ENCODE data around the gene FOXK1.
"Not testable (repeated sequence)": the region's sequence is repeated elsewhere in the genome, so short reads cannot be mapped to it uniquely, and the experiment has no call there.

The FOXK1 gene

DNA sequence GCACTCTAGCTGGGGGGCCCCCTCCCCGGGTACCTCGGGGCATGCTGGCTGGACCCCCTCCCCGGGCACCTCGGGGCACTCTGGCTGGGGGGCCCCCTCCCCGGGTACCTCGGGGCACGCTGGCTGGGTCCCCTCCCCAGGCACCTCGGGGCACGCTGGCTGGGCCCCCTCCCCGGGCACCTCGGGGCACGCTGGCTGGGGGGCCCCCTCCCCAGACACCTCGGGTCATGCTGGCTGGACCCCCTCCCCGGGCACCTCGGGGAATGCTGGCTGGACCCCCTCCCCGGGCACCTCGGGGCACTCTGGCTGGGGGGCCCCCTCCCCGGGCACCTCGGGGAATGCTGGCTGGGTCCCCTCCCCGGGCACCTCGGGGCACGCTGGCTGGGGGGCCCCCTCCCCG is 120.5 kb downstream of the FOXK1 start:
- DNase-seq, result not testable (repeated sequence)

DNA sequence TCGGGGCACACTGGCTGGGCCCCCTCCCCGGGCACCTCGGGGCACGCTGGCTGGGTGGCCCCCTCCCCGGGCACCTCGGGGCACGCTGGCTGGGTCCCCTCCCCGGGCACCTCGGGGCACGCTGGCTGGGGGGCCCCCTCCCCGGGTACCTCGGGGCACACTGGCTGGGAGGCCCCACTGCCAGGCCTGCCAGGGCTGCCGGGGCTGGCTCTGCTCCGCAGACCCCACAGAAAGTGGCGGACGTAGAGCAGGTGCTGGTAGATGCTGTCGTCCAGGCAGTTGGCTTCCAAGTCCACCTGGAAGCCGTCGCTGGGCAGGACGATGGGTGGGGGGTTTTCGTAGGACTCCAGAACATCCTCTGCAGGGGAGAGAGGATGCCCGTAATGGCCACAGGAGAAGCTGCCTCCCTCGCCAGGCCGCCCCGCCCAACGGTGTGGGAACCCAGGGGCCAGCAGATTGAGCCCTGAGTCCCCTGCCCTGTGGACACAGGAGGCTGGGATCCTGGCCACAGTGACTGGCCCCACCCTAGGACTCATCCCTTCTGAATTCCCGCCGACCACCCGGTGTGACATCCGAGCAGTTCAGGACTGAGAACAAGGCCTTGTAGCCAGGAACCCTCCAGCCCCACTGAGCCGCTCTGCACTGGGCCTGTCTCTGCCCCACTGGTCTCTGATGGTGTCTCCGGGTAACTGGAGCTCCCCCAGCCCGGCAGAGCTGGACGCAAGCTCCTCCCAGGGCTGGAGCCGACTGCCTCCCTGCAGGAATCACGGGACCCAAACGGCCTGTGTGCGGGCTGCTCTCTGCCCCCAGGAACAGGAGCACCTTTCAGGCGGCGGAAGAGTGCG is 121.5 kb downstream of the FOXK1 start:
- no peak for DNase-seq

DNA sequence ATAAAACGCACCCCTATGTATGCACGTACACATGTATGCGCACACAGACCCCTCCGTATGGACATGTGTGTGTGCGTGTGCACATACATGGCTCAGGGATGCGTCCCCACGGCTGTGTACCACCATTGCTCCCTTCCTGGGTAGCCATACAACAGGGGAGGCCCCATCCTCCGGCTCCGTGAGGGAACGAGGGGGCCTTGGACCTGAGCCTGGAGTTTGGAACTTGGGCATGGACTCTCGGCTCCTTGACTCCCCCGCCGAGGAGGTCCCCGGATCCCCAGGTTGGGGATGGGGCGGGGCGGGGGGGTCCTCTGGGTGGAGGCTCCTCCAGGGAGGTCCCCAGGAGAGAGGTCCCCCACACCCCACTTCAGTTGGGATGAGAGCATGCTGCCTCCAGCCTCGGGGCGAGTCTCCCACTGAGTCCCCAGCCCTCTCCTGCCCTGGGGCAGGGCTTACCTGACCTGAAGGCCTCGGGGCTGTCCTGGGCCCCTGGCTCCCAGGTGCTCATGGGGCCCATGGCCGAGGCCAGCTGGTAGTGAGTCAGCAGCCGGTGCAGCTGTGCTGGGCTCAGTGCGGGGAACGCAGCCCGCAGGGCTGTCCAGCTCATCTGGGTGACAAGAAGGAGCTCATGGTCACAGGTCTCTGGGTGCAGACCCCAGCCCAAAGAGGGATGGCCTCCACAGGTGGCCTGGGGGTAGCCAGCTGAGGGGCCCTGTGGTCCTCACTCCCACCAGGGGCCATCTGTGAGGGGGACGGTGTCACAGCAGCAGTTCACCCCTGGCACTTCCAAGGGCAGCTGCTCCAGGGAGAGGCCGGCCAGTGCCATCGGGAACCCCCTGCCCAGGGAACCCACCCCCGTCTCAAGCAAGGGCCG is 123.3 kb downstream of the FOXK1 start:
- DNase-seq, result no peak

DNA sequence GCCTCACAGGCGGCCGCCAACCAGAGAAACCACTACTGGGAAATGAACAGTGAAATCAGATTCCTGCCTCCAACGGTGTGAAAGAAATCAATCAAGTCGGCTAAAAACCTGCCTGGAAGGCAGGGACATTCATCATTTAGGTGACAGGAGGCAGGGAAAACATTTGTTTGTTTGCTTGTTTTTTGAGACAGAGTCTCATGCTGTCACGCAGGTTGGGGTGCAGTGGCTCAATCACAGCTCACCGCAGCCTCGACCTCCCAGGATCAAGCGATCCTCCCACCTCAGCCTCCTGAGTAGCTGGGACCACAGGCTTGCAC is 123.8 kb downstream of the FOXK1 start:
- DNase-seq, result no peak

DNA sequence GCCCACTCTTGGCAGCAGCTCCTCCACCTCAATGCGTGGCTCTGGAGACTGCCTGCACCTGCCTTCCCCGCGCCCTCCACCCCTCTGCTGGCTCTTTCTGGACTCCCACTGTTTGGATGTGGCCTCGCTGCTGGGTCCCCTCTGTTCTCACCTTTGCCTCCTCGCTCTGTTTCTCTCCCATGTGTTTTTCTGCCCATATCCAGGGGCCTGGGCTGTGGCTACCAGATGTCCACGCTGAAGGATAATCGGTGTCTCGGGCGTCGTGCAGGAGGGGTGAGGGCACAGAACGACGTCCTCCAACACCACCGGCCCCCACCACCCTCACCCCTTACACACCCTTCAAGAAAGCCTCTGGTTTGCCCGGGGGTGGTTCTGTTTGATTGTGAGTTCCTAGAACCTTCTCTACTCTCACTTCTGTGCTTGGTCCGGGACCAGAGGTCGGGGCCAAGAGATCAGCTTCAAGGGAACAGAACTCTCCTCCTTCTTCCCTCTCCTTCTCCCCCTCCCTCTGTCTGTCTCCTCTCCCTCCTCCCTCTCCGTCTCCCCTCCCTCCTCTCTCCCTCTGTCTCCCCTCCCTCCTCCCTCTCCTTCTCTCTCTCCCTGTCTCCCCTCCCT is 125.0 kb downstream of the FOXK1 start:
- no peak for DNase-seq

DNA sequence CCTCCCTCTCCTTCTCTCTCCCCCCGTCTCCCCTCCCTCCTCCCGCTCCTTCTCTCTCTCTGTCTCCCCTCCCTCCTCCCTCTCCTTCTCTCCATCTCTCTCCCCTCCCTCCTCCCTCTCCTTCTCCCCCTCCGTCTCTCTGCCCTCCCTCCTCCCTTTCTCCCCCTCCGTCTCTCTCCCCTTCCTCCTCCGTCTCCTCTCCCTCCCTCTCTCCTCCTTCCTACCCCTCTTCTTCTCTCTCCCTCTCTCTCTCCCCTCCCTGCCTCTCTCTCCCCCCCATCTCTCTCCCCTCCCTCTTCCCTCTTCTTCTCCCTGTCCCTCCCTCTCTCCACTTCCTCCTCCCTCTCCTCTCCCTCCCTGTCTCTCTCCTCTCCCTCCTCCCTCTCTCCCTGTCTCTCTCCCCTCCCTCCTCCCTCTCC is 125.5 kb downstream of the FOXK1 start:
- DNase-seq, result no peak

DNA sequence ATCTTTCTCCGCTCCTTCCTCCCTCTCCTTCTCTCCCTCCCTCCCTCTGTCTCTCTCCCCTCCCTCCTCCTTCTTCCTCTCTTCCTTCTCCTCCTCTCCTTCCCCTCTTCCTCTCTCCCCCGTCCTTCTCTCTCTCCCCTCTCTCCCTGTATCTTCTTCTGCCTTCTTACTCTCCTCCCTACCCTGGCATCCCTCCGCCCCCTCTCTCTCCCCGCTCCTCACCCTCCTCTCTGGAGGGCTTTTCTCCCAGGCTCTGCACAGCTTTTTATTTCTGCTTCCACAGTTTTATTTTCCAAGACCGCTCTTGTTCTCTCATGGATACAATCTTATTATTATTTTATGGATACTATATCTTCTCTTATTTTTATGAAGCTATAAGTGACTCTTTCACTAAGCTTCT is 125.9 kb downstream of the FOXK1 start:
- no peak for DNase-seq

DNA sequence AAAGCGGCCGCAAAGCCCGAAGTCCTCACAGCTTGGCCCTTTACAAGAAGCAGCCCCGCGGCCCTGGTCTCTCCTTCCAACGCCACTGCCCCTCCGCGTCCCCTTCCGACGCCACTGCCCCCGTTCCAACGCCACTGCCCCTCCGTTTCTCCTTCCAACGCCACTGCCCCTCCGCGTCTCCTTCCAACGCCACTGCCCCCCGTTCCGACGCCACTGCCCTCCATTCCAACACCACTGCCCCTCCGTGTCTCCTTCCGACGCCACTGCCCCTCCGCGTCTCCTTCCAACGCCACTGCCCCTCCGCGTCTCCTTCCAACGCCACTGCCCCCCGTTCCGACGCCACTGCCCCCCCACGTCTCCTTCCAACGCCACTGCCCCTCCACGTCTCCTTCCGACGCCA is 126.5 kb downstream of the FOXK1 start:
- no peak for DNase-seq

DNA sequence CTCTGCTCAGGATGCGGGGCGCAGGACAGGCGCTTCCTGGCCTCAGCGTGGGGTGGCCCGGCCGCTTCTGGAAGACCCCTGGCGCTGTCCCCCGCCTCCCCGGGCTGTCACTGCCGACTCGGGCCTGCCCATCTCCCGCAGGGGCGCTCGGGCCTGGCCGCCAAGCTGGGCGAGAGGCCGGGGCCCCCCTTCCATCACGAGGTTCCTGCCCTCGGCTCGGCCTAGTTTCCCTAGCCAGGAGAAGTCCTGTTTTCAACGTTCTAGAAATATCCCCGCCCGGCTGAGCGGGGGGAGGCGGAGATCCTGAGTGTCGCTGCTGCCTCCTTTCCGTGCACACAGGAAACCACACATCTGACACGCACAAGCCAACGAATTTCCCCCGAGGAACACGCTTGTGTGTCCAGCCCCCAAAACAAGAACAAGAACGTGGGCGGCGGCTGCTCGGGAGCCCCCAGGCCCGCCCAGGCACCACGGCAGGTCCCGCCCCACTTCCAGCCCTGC is 127.0 kb downstream of the FOXK1 start:
- DNase-seq, result peak; percentile 23 to 40

DNA sequence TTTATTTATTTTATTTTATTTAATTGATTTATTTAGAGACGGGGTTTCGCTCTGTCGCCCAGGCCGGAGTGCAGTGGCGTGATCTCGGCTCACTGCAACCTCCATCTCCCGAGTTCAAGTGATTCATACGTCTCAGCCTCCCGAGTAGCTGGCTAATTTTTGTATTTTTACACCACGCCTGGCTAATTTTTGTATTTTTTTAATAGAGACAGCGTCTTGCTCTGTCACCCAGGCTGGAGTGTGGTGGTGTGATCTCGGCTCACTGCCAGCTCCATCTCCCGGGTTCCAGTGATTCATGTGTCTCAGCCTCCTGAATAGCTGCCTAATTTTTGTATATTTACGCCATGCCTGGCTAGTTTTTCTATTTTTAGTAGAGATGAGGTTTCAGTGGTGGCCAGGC is 127.6 kb downstream of the FOXK1 start:
- DNase-seq, result no peak

DNA sequence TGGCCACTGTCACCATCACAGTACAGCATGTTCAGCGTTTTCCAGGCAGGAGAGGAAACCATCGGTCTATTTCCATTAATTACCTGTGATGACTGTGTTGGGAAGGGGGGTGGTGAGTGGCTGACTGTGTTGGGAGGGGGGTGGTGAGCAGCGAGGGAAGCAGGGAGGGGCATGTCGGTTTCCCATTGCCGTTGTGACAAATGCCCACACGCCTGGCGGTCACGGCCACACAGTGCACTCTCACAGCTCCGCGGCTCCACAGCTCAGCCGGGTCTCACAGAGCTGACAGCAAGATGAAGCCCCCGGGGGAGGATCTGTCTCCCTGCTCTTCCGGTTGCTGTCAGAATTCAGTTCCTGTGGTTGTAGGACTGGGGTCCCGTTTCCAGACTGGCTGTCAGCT is 132.3 kb downstream of the FOXK1 start:
- DNase-seq, result no peak

DNA sequence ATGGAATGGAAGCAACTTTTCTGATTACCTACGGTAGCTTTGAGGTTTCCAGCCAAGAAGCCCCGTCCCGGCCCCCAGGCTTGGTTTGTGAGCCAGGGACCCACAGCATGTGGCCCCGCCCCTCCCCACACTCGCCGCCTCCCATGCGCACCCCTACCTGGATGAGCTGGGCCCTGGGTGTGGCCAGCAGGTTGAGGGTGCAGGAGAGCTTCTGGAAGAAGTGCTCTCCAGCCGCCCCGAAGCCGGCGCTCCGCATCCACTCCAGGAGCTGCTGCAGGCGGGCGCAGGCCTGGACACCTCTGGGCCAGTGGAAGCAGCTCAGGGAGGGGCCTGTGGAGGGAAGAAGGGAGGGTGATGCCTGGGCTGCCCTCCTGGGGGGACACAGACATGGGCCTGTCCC is 133.0 kb downstream of the FOXK1 start:
- DNase-seq, result no peak

DNA sequence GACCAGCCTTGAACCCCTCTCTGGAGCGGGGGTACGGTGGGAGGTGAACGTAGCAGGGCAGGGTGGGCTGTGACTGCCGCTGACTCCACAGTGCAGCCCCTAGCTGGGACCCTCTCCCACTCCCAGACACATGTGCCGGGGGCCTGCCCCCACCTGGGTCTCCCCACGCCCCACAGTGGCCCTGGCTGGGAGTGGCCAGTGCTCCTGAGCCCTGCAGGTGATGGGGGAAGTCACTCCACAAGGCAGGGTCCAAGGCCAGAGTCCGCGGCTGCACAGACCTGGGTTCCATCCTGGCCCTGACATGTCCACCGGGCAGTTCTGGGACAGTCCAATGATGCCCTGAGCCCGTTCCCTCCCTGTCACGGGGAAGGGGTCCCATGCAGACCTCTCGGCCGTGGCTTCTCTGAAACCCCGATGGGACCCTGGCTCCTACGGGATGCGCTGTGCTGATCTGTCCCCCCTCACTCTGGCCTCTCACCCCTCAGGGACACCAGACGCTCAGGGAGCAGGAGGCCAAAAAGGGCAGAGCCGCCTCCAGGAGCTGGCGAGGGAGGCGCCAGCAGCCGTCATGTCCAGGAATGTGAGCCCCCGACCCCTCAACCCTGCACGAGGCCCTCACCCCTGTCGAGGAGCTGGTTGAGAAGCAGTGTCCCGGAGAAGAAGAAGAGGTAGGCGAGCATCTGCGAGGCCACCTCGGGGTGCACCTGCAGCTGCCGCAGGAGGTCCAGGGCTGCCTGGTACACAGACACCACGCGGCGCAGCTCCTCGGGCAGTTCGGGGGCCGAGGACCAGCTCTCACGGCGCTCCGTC is 133.7 kb downstream of the FOXK1 start:
- no peak for DNase-seq

DNA sequence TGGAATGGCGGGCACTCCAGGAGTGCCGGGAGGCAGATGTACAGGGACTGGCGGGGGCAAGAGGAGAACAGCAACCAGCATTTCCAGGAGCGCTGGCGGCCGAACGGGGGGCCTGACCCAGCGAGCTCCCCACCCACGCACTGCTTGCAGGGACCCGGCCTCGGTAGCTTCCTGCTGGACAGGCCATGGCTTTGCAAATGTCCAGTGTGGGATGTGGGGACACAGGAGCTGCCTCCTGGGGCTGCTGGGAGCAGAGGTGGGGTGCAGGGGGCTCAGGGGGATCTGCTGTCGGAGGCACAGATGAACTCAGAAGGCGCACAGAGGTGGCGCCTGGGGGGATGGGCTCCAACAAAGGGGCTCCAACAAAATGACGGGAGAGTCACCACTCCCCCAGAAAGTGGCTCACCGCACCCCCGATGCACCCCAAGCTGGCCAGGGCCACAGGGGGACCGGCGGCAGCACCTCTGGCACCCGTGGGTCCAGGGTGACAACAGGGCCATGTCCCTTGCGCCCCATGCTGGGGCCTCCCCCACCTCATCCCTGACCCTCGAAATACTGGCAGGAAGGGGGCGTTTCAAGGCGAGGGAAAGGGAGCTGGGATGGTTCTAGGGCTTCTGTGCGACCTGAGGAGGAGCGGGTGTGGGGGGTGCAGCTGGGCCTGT is 134.5 kb downstream of the FOXK1 start:
- DNase-seq, result no peak

DNA sequence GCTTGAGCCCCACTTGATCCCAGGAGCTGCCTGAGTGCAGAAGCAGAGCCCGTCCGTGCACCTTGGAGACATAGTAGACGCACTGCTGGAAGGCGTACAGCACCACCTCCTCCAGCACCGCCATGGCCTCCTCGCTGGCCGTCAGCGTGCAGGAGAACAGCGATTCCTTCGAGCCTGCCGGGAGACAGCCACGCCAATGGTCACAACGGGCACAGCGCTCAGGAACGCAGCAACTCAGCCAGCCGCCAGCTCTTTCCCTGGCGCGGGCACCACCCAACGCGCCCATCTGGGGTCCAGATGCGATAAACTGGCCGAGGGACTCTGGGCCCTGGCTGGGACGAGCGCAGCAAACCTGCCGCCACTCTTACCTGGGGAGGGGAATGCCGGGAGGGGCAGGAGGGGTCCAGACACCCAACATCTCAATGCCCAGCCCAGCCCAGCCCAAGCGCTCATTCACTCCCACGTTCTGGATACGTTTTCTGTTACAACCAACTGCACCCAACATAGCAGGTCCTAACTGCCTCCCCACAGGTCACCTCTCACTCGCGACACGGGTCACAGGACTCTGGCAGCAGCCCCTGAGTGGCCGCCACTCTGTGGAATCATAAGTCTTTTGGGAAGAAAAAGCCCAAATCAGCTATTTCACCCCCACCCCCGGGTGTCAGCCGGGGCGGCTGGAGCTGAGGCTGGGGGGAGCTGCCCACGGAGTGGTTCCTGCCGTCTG is 135.2 kb downstream of the FOXK1 start:
- no peak for DNase-seq

DNA sequence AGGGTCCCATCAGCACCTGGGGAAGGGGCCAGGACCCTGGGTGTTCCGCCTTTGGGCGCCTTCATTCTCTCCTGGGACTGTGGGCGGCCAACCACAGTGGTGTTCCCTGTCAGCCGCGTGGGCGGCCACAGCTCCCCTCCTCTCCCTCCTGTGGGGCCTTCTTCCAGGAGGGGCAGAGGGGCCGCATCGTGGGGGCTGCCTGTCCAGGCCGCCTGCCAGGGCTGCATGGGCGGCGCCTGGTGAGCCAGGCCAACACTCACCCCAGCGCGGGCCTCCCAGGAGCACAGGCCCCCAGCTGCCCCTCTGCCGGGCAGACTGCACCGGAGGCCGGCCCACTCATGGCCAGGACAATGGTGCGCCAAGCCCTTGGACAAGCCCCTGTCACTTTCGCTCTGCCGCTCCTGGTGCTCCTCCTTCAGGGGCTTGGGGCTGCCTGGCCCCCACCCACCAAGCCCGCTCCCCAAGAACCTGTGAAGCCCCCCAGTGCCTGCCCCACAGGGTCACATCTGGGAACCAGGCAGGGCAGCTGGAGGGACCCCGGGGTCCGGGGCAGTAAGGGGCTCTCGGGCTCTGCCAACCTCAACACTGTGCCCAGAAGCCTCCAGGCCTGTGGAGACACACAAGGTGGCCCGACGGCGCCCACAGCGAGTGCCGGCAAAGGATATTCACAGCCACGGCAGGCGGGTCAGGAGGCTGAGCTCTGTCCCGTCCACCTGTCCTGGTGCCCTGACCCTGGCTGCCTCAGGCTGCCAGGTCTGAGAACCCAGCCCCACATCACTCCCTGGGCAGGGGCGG is 136.1 kb downstream of the FOXK1 start:
- no peak for DNase-seq

DNA sequence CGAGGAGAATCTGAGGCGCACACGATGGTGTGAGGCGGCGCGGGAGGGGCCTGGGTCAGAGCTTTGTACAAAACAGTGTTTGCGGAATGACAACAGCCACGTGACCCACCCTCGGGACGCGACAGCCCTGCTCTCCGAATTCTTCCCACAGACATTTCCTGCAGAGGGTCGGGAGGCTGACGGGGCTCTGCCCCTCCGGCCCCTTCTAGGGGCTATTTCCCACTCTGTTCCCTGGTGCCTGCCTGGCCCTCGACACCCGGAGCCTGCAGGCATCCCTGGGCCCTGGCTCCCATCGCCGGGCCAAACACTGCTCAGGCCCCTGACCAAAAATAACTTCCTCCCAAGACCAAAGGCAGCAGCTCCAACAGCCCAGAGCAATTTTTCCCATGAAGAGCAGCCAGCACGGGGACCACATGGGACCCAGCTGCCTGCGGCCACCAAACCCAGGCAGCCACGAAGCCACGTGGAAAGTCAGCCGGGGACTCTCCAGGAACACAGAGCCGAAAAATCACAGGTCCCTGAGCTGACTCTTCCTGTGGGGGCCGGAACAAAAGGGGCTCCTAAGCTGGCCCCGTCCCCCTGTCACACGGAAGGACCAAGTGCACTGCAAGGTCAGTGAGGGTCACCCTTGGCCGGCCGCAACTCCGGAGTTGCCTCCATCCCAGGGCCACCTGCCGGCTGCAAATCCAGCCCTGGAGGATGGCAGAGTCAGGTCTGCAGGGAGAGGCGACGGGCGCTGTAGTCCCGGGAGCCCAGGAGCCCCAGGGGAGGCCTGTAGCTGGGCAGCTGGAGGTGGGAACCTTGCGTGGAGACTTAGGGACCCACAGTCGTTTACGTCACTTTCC is 137.7 kb downstream of the FOXK1 start:
- DNase-seq, result no peak

DNA sequence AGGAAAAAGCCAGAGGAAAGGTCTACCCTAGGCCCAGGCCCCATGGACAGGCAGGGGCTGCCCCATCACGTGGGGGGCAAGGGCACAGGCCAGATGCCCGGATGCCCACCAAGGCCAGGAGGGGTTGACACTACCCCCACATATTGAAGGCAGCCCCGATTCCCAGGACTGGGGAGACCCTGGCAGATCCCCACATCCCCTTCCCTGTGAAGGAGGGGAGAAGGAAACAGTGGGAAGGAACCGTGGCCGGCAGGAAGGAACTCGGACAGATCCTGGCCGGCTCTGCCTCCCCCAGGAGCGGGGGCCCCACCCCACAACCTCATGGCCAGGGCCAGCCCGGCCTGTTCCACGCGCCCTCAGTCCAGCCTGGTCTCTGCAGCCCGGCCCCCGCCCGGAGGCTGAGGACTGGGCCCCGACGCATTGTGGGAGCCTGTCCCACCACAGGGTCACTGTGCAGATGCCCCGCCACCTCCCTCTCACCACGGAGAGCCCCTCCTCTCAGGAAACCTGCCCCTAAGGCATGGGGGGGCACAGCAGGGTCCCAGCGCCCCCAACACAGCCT is 138.4 kb downstream of the FOXK1 start:
- no peak for DNase-seq
